CD4-positive, alpha-beta memory T cell (primary cell): ENCODE data around the gene KCND2. TPM values are rescaled to one million over a fixed set of nuclear protein-coding genes. Genes with fewer than 3 reads are reported as not detected.

ENCODE experiments used
- CTCF ChIA-PET: fragments of 350-600 bp; sonication (Branson Sonifier 250); formaldehyde crosslinking; loops from one replicate; lab custom pipeline; 2021; ENCODE audit warnings: inconsistent platforms; ENCODE audit not compliant: partially characterized antibody; lab: Charles Lee
- POLR2A ChIA-PET: fragments of 350-600 bp; sonication (Branson Sonifier 250); formaldehyde crosslinking; loops from one replicate; lab custom pipeline; 2021; ENCODE audit not compliant: partially characterized antibody; lab: Charles Lee
- DNase-seq, 5 donors: peaks; one replicate each; pipeline versions ENCODE4 v3.0.0 to v3.0.0-alpha.2; 2020 to 2022; ENCODE audit warnings: mixed read lengths in 1 of 5
- H3K27ac ChIP-seq: one replicate; pipeline ENCODE4 v1.7.0; 2013; ENCODE audit warnings: low read depth, low read length
- H3K27me3 ChIP-seq: 2 replicates; pipeline ENCODE4 v1.7.0; 2013; ENCODE audit warnings: mild to moderate bottlenecking, low read length, moderate library complexity; ENCODE audit not compliant: insufficient read depth
- H3K36me3 ChIP-seq: 2 replicates; pipeline ENCODE4 v1.7.0; 2013; ENCODE audit warnings: mild to moderate bottlenecking, low read length, moderate library complexity; ENCODE audit not compliant: insufficient read depth
- H3K4me1 ChIP-seq: 2 replicates; pipeline ENCODE4 v1.7.0; 2013; ENCODE audit warnings: mild to moderate bottlenecking, low read length, moderate library complexity; ENCODE audit not compliant: insufficient read depth
- H3K4me3 ChIP-seq, 2 donors: one replicate each; pipeline ENCODE4 v1.7.0; 2013; ENCODE audit warnings: low read length in 2 of 2, mild to moderate bottlenecking in 1 of 2
- H3K9me3 ChIP-seq, 2 donors: one replicate each; pipeline ENCODE4 v1.7.0; 2013; ENCODE audit warnings: low read length in 2 of 2, control low read depth in 1 of 2; ENCODE audit not compliant: control insufficient read depth in 1 of 2
- H3K27ac Mint-ChIP-seq, 7 donors: one replicate each; pipeline ENCODE4 v1.8.0; 2020 to 2021; ENCODE audit warnings: mixed read lengths in 7 of 7, mild to moderate bottlenecking in 6 of 7, inconsistent platforms in 3 of 7, moderate library complexity in 3 of 7
- H3K27me3 Mint-ChIP-seq, 2 donors: one replicate each; pipeline ENCODE4 v1.8.0; 2020 to 2021; ENCODE audit warnings: mixed read lengths in 2 of 2
- H3K36me3 Mint-ChIP-seq, 2 donors: one replicate each; pipeline ENCODE4 v1.8.0; 2020 to 2021; ENCODE audit warnings: mixed read lengths in 2 of 2, inconsistent platforms in 1 of 2, mild to moderate bottlenecking in 1 of 2
- H3K4me1 Mint-ChIP-seq, 4 donors: one replicate each; pipeline ENCODE4 v1.8.0; 2020 to 2021; ENCODE audit warnings: mixed read lengths in 4 of 4, mild to moderate bottlenecking in 1 of 4
- H3K4me3 Mint-ChIP-seq, 8 donors: one replicate each; pipeline ENCODE4 v1.8.0; 2020 to 2021; ENCODE audit warnings: mixed read lengths in 8 of 8, mild to moderate bottlenecking in 7 of 8, moderate library complexity in 6 of 8, inconsistent platforms in 3 of 8
- H3K9me3 Mint-ChIP-seq, 8 donors: one replicate each; pipeline ENCODE4 v1.8.0; 2020 to 2021; ENCODE audit warnings: mixed read lengths in 8 of 8, mild to moderate bottlenecking in 5 of 8, inconsistent platforms in 3 of 8, moderate library complexity in 1 of 8
- intact Hi-C: fragments of 100-400 bp; cut with micrococcal nuclease; formaldehyde crosslinking; loops from one replicate; pipeline ENCODE4 v1.15.1; 2023
- polyA plus RNA-seq, 2 donors: library from polyadenylated mRNA; unstranded; fragments of 300-500 nt; fragmentation: Illumina TruSeq; gene quantifications; one replicate each; pipeline ENCODE4 v1.2.3, GENCODE V29; 2021
- total RNA-seq, 2 experiments: library from RNA; stranded (reverse); gene quantifications; one replicate each; pipeline ENCODE4 v1.2.3, GENCODE V29; 2021

KCND2 gene
- total and polyA plus RNA-seq, 4 experiments from 2014 or later, result not detected

GRCh38 chr7:120442838-120443237 is 169.9 kb downstream of the KCND2 start:
- Histone ChIP-seq H3K9me3 (no peaks in the 10 kb centered on the region), H3K27ac (no peak overlapping the region), H3K36me3 (no peaks in the 10 kb centered on the region), H3K4me3 (no peak overlapping the region), H3K4me1 (no peaks in the 10 kb centered on the region), H3K27me3 (no peaks in the 10 kb centered on the region)
- no peaks in the 10 kb centered on the region for H3K36me3 Mint-ChIP-seq
- ChIA-PET CTCF (no interaction called here), POLR2A (no interaction called here)
- H3K9me3 Mint-ChIP-seq, result peaks cover 0 to 12% (median 5%) of the 10 kb centered on the region in 8 donors
- intact Hi-C loops, result no loop called here
- H3K27ac Mint-ChIP-seq, result no peak overlapping the region
- DNase-seq, result no peak
- no peak overlapping the region for H3K4me3 Mint-ChIP-seq
- no peaks in the 10 kb centered on the region for H3K4me1 Mint-ChIP-seq
- H3K27me3 Mint-ChIP-seq, result no peaks in the 10 kb centered on the region

- POLR2A ChIA-PET, result no interaction called here
- intact Hi-C loops, result no loop called here
- H3K27me3 Mint-ChIP-seq, result no peaks in the 10 kb centered on the region
Observed at GRCh38 chr7:120444650-120445049, 171.7 kb downstream of the KCND2 start.

GRCh38 chr7:120445276-120445675 is 172.3 kb downstream of the KCND2 start:
- H3K27ac Mint-ChIP-seq, result no peak overlapping the region
- no peaks in the 10 kb centered on the region for H3K27me3 Mint-ChIP-seq
- H3K4me3 Mint-ChIP-seq, result no peak overlapping the region
- H3K36me3 ChIP-seq, result no peaks in the 10 kb centered on the region
- H3K9me3 ChIP-seq, result no peaks in the 10 kb centered on the region
- intact Hi-C loops, result no loop called here
- H3K4me1 ChIP-seq, result no peaks in the 10 kb centered on the region
- no peak for DNase-seq
- H3K4me1 Mint-ChIP-seq, result no peaks in the 10 kb centered on the region
- H3K4me3 ChIP-seq, result no peak overlapping the region
- peaks cover under 1 to 14% (median 7%) of the 10 kb centered on the region in 8 donors for H3K9me3 Mint-ChIP-seq
- POLR2A ChIA-PET, result no interaction called here
- no peak overlapping the region for H3K27ac ChIP-seq
- no peaks in the 10 kb centered on the region for H3K36me3 Mint-ChIP-seq
- CTCF ChIA-PET, result no interaction called here
- no peaks in the 10 kb centered on the region for H3K27me3 ChIP-seq

More at GRCh38 chr7:120444650-120445049, 171.7 kb downstream of the KCND2 start:
- H3K36me3 ChIP-seq, result no peaks in the 10 kb centered on the region
- H3K27ac ChIP-seq, result no peak overlapping the region
- H3K27me3 ChIP-seq, result no peaks in the 10 kb centered on the region
- no peak overlapping the region for H3K4me3 ChIP-seq
- H3K4me1 Mint-ChIP-seq, result no peaks in the 10 kb centered on the region
- no peak for DNase-seq
- no peaks in the 10 kb centered on the region for H3K4me1 ChIP-seq
- no peaks in the 10 kb centered on the region for H3K36me3 Mint-ChIP-seq
- H3K9me3 Mint-ChIP-seq, result peaks cover 0 to 11% (median 7%) of the 10 kb centered on the region in 8 donors
- H3K9me3 ChIP-seq, result no peaks in the 10 kb centered on the region
- no peak overlapping the region for H3K4me3 Mint-ChIP-seq
- no peak overlapping the region for H3K27ac Mint-ChIP-seq
- CTCF ChIA-PET, result no interaction called here

- Histone ChIP-seq H3K4me1 (no peaks in the 10 kb centered on the region), H3K27me3 (no peaks in the 10 kb centered on the region), H3K27ac (no peak overlapping the region), H3K4me3 (no peak overlapping the region), H3K36me3 (no peaks in the 10 kb centered on the region), H3K9me3 (peaks cover 0 to 4% of the 10 kb centered on the region in 2 donors)
- H3K27ac Mint-ChIP-seq, result no peak overlapping the region
- no peaks in the 10 kb centered on the region for H3K27me3 Mint-ChIP-seq
- H3K36me3 Mint-ChIP-seq, result no peaks in the 10 kb centered on the region
- DNase-seq, result no peak
- intact Hi-C loops, result no loop called here
- H3K9me3 Mint-ChIP-seq, result peaks cover 2 to 36% (median 17%) of the 10 kb centered on the region in 8 donors
- ChIA-PET CTCF (no interaction called here), POLR2A (no interaction called here)
- H3K4me3 Mint-ChIP-seq, result no peak overlapping the region
- no peaks in the 10 kb centered on the region for H3K4me1 Mint-ChIP-seq
Observed at GRCh38 chr7:120452665-120453064, 179.7 kb downstream of the KCND2 start.

- no peaks in the 10 kb centered on the region for H3K36me3 ChIP-seq
- H3K4me3 Mint-ChIP-seq, result no peak overlapping the region
- CTCF ChIA-PET, result no interaction called here
- no peaks in the 10 kb centered on the region for H3K27me3 ChIP-seq
- H3K27me3 Mint-ChIP-seq, result no peaks in the 10 kb centered on the region
- POLR2A ChIA-PET, result no interaction called here
- H3K9me3 ChIP-seq, result peaks cover 0 to 4% of the 10 kb centered on the region in 2 donors
- H3K27ac Mint-ChIP-seq, result no peak overlapping the region
- H3K4me1 ChIP-seq, result no peaks in the 10 kb centered on the region
- no peak overlapping the region for H3K27ac ChIP-seq
- intact Hi-C loops, result no loop called here
- H3K4me3 ChIP-seq, result no peak overlapping the region
- H3K4me1 Mint-ChIP-seq, result no peaks in the 10 kb centered on the region
- H3K36me3 Mint-ChIP-seq, result no peaks in the 10 kb centered on the region
- peaks cover 3 to 36% (median 17%) of the 10 kb centered on the region in 8 donors for H3K9me3 Mint-ChIP-seq
- DNase-seq, result no peak
Observed at GRCh38 chr7:120456699-120457098, 183.7 kb downstream of the KCND2 start.

GRCh38 chr7:120460949-120461348 is 188.0 kb downstream of the KCND2 start:
- Mint-ChIP-seq H3K27me3 (no peaks in the 10 kb centered on the region), H3K36me3 (no peaks in the 10 kb centered on the region), H3K27ac (no peak overlapping the region), H3K4me1 (no peaks in the 10 kb centered on the region), H3K4me3 (no peak overlapping the region), H3K9me3 (peaks cover 3 to 29% (median 11%) of the 10 kb centered on the region in 8 donors)
- POLR2A ChIA-PET, result no interaction called here
- no peak for DNase-seq
- H3K36me3 ChIP-seq, result no peaks in the 10 kb centered on the region
- H3K9me3 ChIP-seq, result no peaks in the 10 kb centered on the region
- no peak overlapping the region for H3K27ac ChIP-seq
- no peaks in the 10 kb centered on the region for H3K27me3 ChIP-seq
- H3K4me3 ChIP-seq, result no peak overlapping the region
- intact Hi-C loops, result no loop called here
- H3K4me1 ChIP-seq, result no peaks in the 10 kb centered on the region
- CTCF ChIA-PET, result no interaction called here

- intact Hi-C loops, result no loop called here
- Mint-ChIP-seq H3K36me3 (no peaks in the 10 kb centered on the region), H3K4me1 (no peaks in the 10 kb centered on the region), H3K9me3 (peaks cover 3 to 20% (median 6%) of the 10 kb centered on the region in 8 donors), H3K27ac (no peak overlapping the region), H3K4me3 (no peak overlapping the region), H3K27me3 (no peaks in the 10 kb centered on the region)
- no peaks in the 10 kb centered on the region for H3K27me3 ChIP-seq
- H3K4me1 ChIP-seq, result no peaks in the 10 kb centered on the region
- DNase-seq, result no peak
- H3K36me3 ChIP-seq, result no peaks in the 10 kb centered on the region
- no peak overlapping the region for H3K27ac ChIP-seq
- ChIA-PET CTCF (no interaction called here), POLR2A (no interaction called here)
- H3K9me3 ChIP-seq, result no peaks in the 10 kb centered on the region
- H3K4me3 ChIP-seq, result no peak overlapping the region
Observed at GRCh38 chr7:120462991-120463390, 190.0 kb downstream of the KCND2 start.

- ChIA-PET CTCF (no interaction called here), POLR2A (no interaction called here)
- no peak overlapping the region for H3K27ac ChIP-seq
- Mint-ChIP-seq H3K27ac (no peak overlapping the region), H3K9me3 (peaks cover 2 to 15% (median 5%) of the 10 kb centered on the region in 8 donors), H3K4me1 (no peaks in the 10 kb centered on the region), H3K27me3 (no peaks in the 10 kb centered on the region), H3K36me3 (no peaks in the 10 kb centered on the region), H3K4me3 (no peak overlapping the region)
- intact Hi-C loops, result no loop called here
- no peaks in the 10 kb centered on the region for H3K27me3 ChIP-seq
- no peak for DNase-seq
- H3K4me1 ChIP-seq, result no peaks in the 10 kb centered on the region
- H3K9me3 ChIP-seq, result no peaks in the 10 kb centered on the region
- H3K36me3 ChIP-seq, result no peaks in the 10 kb centered on the region
- H3K4me3 ChIP-seq, result no peak overlapping the region
Observed at GRCh38 chr7:120464104-120464503, 191.1 kb downstream of the KCND2 start.
